Stimulated activated naive CD4-positive, alpha-beta T cell (primary cell): ENCODE data around the gene STARD3NL.
"Not testable (repeated sequence)": the region's sequence is repeated elsewhere in the genome, so short reads cannot be mapped to it uniquely, and the experiment has no call there.

ENCODE experiments used
- DNase-seq, 6 experiments: peaks; one replicate each; lab custom pipeline; 2025; lab: John Stamatoyannopoulos, UW

The STARD3NL gene

DNA sequence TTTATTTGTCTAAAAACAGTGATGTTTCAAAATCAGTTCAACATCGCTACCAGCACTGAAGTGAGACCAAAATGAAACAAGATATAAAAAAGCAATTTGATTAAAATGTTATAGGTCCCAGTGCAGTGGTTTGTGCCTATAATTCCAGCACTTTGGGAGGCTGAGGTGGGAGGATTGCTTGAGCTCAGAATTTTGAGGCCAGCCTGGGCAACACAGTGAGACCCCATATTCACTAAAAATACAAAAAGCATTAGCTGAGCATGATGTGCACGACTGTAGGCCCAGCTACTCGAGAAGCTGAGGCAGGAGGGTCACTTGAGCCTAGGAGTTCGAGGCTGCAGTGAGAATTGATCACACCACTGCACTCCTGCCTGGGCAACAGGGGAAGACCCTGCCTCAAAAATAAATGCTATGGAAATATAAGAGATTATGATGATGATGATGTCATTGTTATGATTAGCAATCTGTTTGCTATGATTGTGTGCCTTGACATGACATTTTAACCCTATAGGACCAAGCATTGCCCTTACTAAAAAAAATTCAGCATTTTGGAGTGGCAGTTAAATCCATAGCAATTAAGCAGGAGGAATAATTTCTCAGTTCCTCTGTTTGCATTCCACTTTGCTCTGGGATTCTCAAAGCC is 91.8 kb downstream of the STARD3NL start:
- not testable (repeated sequence) for DNase-seq

DNA sequence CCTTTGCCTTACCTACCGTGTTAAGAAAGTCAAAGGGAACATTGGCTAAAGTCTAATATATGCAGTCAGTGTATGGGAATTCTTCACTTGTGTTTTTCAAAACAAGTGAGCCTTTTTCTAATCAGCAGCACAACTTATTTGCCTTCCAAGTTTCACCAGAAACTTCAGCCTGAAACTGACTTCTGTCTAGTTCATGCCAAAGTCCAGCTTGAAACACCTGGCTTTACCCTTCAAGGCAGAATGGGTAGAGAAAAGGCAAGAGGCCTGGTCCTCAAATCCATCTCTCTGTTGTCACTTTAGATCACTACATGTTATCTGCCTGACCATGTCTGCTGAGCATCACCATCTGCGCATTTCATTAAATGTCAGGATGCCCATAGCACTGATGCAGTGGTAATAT is 92.4 kb downstream of the STARD3NL start:
- not testable (repeated sequence) for DNase-seq

DNA sequence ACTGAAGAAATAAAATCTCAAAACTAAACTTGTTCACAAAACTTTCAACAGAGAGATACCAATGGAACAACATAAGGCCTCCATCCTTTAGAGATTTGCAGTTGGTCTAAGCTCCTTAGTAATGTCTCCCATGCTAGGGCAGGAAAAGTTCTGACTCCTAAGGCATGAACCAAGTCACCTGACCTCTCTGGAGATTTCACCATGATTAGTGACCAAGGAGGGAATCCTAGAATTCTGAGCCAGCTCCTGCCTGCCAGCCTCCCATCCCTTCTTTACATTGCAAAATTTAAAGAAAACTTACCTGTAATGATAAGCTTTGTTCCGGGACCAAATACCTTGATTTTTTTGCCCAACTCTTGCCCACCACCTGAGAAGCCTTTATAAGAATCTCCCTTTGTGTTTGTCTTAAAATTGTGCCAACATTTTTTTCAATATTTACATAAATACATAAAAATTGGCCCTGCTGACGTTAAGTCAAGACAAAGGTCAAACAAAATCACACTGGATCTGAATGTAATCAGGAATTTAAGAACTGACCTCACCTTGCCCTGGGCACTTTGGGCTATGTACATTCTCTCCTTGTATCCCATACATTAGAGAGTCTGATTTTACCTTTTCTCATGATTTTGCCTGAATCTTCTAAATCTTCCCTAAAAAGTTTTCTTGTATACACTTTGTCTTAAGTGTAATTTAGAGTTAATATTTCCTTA is 95.4 kb downstream of the STARD3NL start, which contains the start of gene TARP:
Gene TARP (minus strand): TSS at position 351 of the 710 bp plus-strand sequence.
- no peak for DNase-seq

DNA sequence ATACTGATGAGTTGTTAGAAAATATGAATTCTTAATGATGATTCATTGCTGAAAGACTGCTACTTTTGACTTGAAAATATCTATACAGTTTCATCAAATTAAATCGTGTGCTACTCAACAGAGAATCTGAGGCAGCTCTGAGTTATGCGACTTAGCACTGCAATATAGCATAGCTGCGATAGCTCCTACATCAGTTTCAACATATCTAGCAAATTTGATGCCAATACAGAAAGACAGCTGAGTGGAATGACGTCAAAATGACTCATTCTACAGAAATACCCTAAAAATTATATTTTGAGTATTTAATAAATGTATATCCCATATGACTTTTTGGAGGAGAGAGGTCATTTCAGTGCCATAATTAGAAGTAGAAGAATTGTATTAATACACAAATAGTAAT is 96.4 kb downstream of the STARD3NL start:
- no peak for DNase-seq

DNA sequence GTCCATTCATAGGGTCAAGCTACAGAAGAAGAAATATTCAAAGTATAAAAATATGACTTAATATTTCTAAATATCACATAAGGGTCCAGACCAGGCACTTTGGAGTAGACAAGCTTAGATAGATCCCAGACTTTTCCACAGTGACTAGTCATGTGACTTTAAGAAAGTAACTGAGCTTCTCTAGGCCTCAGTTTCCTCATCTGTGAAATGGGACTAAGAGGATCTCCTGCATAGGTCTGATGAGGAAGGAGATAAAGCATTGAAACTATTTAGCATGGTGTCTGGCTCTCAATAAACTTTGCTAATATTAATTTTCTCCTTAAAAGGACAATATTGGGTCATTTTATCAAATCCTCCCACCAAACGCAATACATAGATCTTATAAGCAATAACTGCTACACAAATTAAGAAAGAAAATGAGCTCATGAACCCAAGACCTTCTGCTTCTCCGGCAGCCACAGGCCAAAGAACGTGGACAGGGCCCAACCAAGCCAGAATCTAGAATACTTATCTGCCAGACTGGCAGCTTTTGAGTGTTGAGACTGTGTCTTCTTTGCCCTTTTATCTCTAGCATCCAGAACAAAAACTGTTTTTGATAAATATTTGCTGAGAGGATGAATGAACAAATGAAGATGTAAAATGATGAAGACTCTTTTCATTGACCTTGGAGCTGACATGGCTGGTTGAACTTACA is 97.0 kb downstream of the STARD3NL start:
- DNase-seq: no peak

DNA sequence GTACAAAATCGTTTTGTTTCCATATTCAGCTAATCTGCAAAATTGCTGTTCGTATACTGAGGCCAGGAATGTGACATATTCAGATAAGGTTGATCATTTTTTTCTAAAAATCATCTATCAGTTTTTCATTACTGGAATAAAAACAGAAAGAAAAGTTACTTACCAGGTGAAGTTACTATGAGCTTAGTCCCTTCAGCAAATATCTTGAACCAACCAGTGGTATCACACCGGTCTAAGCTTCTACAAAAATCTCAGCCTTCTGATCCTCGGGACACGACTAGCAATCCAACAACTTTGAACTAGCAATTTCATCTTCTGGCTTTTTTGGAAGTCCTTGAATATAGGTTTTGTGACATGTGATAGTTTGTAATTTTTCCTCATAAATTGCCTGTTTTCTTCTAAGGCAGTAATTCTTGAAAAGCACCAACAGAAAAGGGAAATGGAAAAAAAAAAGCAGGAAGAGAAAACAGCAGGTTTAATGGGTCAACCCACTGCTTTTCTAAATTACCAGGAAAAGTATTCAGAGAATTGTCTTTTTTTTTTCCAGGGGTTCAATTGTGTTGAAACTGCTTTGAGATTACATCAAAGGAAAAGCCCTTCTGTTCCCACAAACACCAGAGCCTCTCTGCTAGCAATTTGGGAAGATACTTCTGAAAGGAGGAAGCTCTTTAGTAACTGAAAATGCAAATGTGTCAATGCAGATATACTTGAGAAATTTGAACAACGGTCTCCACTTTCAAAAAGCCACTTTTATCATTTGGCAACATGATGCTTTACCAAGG is 98.2 kb downstream of the STARD3NL start:
- DNase-seq: no peak

DNA sequence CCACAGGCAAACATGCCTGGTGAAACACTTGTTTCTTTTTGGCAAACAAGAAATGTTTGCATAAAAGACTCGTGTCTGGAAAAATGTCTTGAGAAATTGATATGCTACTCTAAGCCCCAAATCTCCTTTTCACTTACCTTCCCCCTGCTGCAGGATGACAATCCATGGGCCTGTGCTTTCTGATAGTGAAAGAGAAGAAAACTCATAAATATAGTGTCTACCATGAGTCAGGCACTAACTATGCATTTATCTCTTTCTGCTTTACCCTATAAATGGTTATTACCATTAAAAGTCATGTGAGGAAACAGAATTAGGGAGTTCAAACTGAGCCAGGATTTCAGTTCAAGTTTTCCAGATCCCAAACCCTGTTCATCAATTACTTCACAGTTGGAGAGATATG is 102.0 kb downstream of the STARD3NL start:
- DNase-seq: no peak
